Stimulated activated CD4-positive, alpha-beta T cell treated with anti-CD3 and anti-CD28 coated beads, Interleukin-4, amount 100 ng/mL, for 48 hours (primary cell): ENCODE data around the gene SDK1.

Experiments
- DNase-seq, 2 donors: peaks; one replicate each; pipeline ENCODE4 v3.0.0-alpha.2; 2020; ENCODE audit warnings: low read depth in 2 of 2

Gene SDK1

GRCh38 chr7:3987426-3987927 lies 686.4 kb downstream of the SDK1 start:
- no peak for DNase-seq

- DNase-seq: no peak
Observed at GRCh38 chr7:3989723-3990122, 688.7 kb downstream of the SDK1 start.

GRCh38 chr7:3991731-3992231 lies 690.7 kb downstream of the SDK1 start:
- DNase-seq: no peak

GRCh38 chr7:3992841-3993240 lies 691.8 kb downstream of the SDK1 start:
- no peak for DNase-seq

- DNase-seq: no peak
Observed at GRCh38 chr7:3994764-3995163, 693.7 kb downstream of the SDK1 start.

GRCh38 chr7:3995187-3995586 lies 694.1 kb downstream of the SDK1 start:
- peak in 1 of 2 donors; percentile 4 for DNase-seq

GRCh38 chr7:3998060-3998459 lies 697.0 kb downstream of the SDK1 start:
- DNase-seq: no peak

- DNase-seq: no peak
Observed at GRCh38 chr7:4000139-4000538, 699.1 kb downstream of the SDK1 start.

- DNase-seq: no peak
Observed at GRCh38 chr7:4000934-4001333, 699.9 kb downstream of the SDK1 start.

GRCh38 chr7:4001742-4002141 lies 700.7 kb downstream of the SDK1 start:
- no peak for DNase-seq

GRCh38 chr7:4003503-4003902 lies 702.5 kb downstream of the SDK1 start:
- DNase-seq: no peak

- no peak for DNase-seq
Observed at GRCh38 chr7:4006687-4007086, 705.6 kb downstream of the SDK1 start.

- DNase-seq: no peak
Observed at GRCh38 chr7:4009211-4010060, 708.4 kb downstream of the SDK1 start.

GRCh38 chr7:4010061-4010605 lies 709.1 kb downstream of the SDK1 start:
- DNase-seq: no peak

- no peak for DNase-seq
Observed at GRCh38 chr7:4010923-4011656, 710.0 kb downstream of the SDK1 start.

- DNase-seq: no peak
Observed at GRCh38 chr7:4013793-4014192, 712.7 kb downstream of the SDK1 start.

- no peak for DNase-seq
Observed at GRCh38 chr7:4014346-4015050, 713.4 kb downstream of the SDK1 start.

GRCh38 chr7:4015371-4015770 lies 714.3 kb downstream of the SDK1 start:
- no peak for DNase-seq

GRCh38 chr7:4015996-4016395 lies 714.9 kb downstream of the SDK1 start:
- no peak for DNase-seq

- DNase-seq: no peak
Observed at GRCh38 chr7:4017081-4017480, 716.0 kb downstream of the SDK1 start.

GRCh38 chr7:4017785-4018184 lies 716.7 kb downstream of the SDK1 start:
- no peak for DNase-seq
